Testis (tissue), 3 donors: ENCODE data around the gene MBP. TPM values are rescaled to one million over a fixed set of nuclear protein-coding genes. Genes with fewer than 3 reads are reported as not detected.

ENCODE experiments used
- DNase-seq: peaks from one replicate; pipeline ENCODE4 v3.0.0-alpha.2; 2019
- H3K27ac ChIP-seq, 2 donors: fragments of 200-600 bp; sonication (generic); one replicate each; pipeline ENCODE4 v1.5.1; 2019
- H3K27me3 ChIP-seq: fragments of 200-600 bp; sonication (generic); one replicate; pipeline ENCODE4 v1.5.1; 2019
- H3K36me3 ChIP-seq: fragments of 200-600 bp; sonication (generic); one replicate; pipeline ENCODE4 v1.5.1; 2017; ENCODE audit warnings: low read depth; ENCODE audit errors: missing control alignments
- H3K4me1 ChIP-seq: fragments of 200-600 bp; sonication (generic); one replicate; pipeline ENCODE4 v1.5.1; 2019
- H3K4me3 ChIP-seq, 2 donors: fragments of 200-600 bp; sonication (generic); one replicate each; pipeline ENCODE4 v1.5.1; 2017 to 2019
- H3K9me3 ChIP-seq: fragments of 200-600 bp; sonication (generic); one replicate; pipeline ENCODE4 v1.5.1; 2017
- POLR2A ChIP-seq: fragments of 450-650 bp; IDR thresholded peaks from one replicate; pipeline ENCODE4 v1.6.1; 2017; ENCODE audit warnings: antibody characterized with exemption, mild to moderate bottlenecking, moderate library complexity
- WGBS, 2 donors: methylation state at CpG; one replicate each; pipeline ENCODE4 v1.1.5; 2018; 5-methylcytosine and 5-hydroxymethylcytosine counted together
- intact Hi-C: fragments of 100-400 bp; cut with DNase I; formaldehyde crosslinking; loops from one replicate; pipeline ENCODE4 v1.15.1; 2023; ENCODE audit warnings: low total_unique reads
- polyA plus RNA-seq: library from polyadenylated mRNA; stranded (reverse); fragments of 350-450 nt; fragmentation: Illumina TruSeq; extraction: RNeasy Lipid Tissue Mini Kit (QIAGEN cat#74804); gene quantifications from one replicate; pipeline ENCODE4 v1.2.3, GENCODE V29; 2014; ENCODE audit warnings: low read depth, low replicate concordance; ENCODE audit not compliant: insufficient read depth
- total RNA-seq, 2 donors: library from RNA; depleted of rRNA; stranded (reverse); fragments of >200 nt; gene quantifications; one replicate each; pipeline ENCODE4 v1.2.3, GENCODE V29; 2016
- TF ChIP-seq, protein P1 (sequence below), 3 experiments: fragments of 450-650 bp in 2 of 3; fragments of 200-600 bp in 1 of 3; sonication (generic) in 1 of 3; IDR thresholded peaks; one replicate each; pipeline ENCODE4 v1.5.1; 2016 to 2019; ENCODE audit warnings: antibody characterized with exemption in 3 of 3, mild to moderate bottlenecking in 2 of 3, moderate library complexity in 1 of 3

MBP gene
- total and polyA plus RNA-seq, 3 donors from 2014 or later, result 15.4 to 20.3 (median 16.7) TPM

DNA sequence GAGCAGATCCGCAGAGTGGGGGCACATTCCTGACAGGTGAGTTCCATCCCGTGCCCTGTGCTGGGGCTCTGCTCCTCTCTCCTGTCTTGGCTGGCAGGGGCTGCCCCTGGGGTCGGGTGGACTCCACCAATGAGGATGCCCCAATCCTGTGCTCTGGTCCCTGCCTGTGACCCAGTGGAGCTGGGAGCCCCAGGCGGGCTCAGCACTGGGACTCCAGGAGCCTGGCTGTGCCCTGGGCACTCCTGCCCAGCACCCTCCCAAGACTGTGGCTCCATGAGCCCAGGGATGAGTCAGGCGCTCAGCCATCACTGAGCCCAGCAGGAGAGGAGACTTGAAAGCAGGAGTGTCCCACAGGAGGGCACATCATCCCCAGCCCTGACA lies 53.9 kb downstream of the MBP start:
- H3K9me3 ChIP-seq, result no peaks in the 10 kb centered on the region
- H3K36me3 ChIP-seq, result no peaks in the 10 kb centered on the region
- DNase-seq, result no peak
- no peak overlapping the region for H3K4me3 ChIP-seq
- no peaks in the 10 kb centered on the region for H3K27me3 ChIP-seq
- 88 to 92% methylated on average over 5 of the region's 5 CpGs for WGBS, 2 donors
- H3K27ac ChIP-seq, result no peak overlapping the region
- intact Hi-C loops, result no loop called here
- H3K4me1 ChIP-seq, result no peaks in the 10 kb centered on the region
- TF ChIP-seq, protein P1, sequence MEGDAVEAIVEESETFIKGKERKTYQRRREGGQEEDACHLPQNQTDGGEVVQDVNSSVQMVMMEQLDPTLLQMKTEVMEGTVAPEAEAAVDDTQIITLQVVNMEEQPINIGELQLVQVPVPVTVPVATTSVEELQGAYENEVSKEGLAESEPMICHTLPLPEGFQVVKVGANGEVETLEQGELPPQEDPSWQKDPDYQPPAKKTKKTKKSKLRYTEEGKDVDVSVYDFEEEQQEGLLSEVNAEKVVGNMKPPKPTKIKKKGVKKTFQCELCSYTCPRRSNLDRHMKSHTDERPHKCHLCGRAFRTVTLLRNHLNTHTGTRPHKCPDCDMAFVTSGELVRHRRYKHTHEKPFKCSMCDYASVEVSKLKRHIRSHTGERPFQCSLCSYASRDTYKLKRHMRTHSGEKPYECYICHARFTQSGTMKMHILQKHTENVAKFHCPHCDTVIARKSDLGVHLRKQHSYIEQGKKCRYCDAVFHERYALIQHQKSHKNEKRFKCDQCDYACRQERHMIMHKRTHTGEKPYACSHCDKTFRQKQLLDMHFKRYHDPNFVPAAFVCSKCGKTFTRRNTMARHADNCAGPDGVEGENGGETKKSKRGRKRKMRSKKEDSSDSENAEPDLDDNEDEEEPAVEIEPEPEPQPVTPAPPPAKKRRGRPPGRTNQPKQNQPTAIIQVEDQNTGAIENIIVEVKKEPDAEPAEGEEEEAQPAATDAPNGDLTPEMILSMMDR (IDR thresholded peaks at IDR 0.05), result no peak
- TF ChIP-seq POLR2A, result no peak

DNA sequence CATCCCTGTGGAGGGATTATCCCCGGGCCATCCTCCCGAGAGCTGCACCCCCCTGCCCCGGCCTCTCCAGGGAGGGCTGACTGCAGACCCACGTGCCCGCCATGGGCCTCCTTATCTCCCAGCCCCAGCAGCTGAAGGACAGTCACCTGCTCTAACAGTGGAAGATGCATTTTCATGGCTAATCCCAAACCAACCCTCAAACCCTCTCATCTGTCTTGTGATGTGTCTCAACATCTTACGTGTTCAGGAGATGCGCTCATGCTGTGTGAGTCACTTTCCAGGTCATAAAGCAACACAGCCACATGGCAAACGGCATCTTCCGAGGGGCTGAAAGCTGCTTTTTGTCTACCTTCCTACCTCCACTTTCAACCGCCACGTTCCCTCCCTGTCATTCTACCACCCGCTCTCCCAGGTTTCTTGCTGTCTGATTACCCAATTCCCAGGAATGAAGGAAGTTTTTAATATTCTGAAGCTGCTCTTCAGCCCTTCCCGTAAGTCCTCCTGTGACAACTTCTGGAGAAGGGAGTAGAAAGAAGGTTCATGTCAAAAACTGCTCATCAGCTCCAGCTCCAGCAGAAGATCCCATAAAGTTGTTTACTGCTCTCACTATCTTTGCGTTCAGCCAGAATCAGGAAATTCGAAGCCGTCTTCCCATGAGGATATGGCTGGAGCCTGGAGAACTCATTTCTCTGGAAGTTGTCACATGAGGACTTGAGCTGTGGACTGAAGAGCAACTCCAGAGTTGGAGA lies 54.5 kb downstream of the MBP start:
- H3K4me3 ChIP-seq, result no peak overlapping the region
- WGBS, 2 donors, result 76 to 81% methylated on average over 16 of the region's 16 CpGs
- DNase-seq, result no peak
- intact Hi-C loops, result no loop called here
- no peak for TF ChIP-seq POLR2A
- TF ChIP-seq, protein P1 (IDR thresholded peaks at IDR 0.05), result no peak
- H3K27me3 ChIP-seq, result no peaks in the 10 kb centered on the region
- no peak overlapping the region for H3K27ac ChIP-seq
- no peaks in the 10 kb centered on the region for H3K4me1 ChIP-seq
- no peaks in the 10 kb centered on the region for H3K36me3 ChIP-seq
- H3K9me3 ChIP-seq, result no peaks in the 10 kb centered on the region

DNA sequence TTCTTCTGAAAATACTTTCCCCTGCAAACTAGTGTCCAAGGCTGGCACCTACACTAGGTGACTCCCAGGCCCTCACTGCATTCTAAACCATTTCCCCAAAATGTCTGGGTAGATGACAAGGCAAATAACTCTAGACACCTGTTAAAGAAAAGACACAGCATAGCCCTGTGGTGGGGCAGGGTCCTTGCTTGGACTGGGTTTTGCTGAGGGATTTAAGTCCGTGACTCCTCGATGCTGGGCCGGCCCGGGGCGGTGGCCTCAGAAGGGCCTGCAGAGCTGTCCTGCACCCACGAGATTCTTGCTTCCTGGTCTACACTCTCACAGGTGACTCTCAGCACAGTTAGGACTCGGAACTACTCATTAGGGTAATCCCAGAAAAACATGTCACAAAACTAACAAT lies 55.2 kb downstream of the MBP start:
- Histone ChIP-seq H3K27me3 (no peaks in the 10 kb centered on the region), H3K27ac (no peak overlapping the region)

DNA sequence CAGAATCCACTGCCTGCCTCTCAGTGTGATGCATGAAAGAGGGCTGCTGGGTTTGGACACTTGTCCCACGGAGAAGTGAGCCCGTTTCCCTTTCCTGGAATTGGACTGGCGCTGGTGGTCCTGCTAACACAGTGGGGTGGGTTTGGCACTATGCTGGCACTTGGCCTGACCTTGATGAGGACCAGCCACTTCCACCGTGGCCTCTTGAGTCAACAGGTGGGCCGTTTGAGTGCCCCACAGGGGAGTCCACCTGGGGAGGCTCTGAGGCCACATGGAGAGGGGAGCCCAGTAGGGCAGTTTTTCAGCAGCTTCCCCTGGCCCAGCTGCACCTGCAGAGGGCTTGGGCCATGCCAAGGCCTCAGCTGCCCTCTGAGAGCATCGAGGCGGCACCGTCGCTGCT lies 56.5 kb downstream of the MBP start:
- TF ChIP-seq, protein P1 (IDR thresholded peaks at IDR 0.05), result no peak
- no peak for TF ChIP-seq POLR2A
- Histone ChIP-seq H3K4me1 (no peaks in the 10 kb centered on the region), H3K9me3 (no peaks in the 10 kb centered on the region), H3K27ac (no peak overlapping the region), H3K4me3 (no peak overlapping the region), H3K36me3 (no peaks in the 10 kb centered on the region), H3K27me3 (no peaks in the 10 kb centered on the region)
- WGBS, 2 donors, result 73 to 88% methylated on average over 7 to 9 of the region's 9 CpGs
- intact Hi-C loops, result no loop called here
- DNase-seq, result no peak

More for the DNA sequence above, 55.2 kb downstream of the MBP start:
- no peaks in the 10 kb centered on the region for H3K36me3 ChIP-seq
- TF ChIP-seq, protein P1 (IDR thresholded peaks at IDR 0.05), result no peak
- H3K4me1 ChIP-seq, result no peaks in the 10 kb centered on the region
- no peak overlapping the region for H3K4me3 ChIP-seq
- no peak for DNase-seq
- 90 to 95% methylated on average over 7 of the region's 7 CpGs for WGBS, 2 donors
- intact Hi-C loops, result no loop called here
- no peaks in the 10 kb centered on the region for H3K9me3 ChIP-seq

DNA sequence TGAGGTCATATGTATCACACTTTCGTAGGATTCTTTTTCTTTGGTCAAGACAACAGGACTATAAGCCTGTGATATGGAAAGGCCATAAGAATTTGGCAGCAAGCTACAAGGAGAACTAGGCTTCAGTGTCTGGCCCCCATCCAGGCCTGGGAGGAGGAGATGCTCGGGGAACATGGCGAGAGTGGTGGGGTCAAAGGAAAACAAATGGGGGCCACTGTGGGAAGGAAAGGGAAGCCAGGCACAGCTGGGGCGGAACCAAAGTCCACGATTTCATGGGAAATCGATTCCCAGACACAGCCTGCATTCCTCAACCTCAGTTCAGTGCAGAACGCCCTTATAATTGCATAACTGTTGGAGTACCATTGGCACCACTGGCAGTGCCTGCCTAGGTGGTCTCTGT lies 58.2 kb downstream of the MBP start:
- WGBS, 2 donors, result 67 to 68% methylated on average over 7 of the region's 7 CpGs
- TF ChIP-seq POLR2A, result no peak
- TF ChIP-seq, protein P1 (IDR thresholded peaks at IDR 0.05), result no peak
- Histone ChIP-seq H3K36me3 (no peaks in the 10 kb centered on the region), H3K4me3 (no peak overlapping the region), H3K4me1 (peaks cover under 1% of the 10 kb centered on the region), H3K27ac (no peak overlapping the region), H3K27me3 (no peaks in the 10 kb centered on the region), H3K9me3 (no peaks in the 10 kb centered on the region)
- DNase-seq, result no peak
- intact Hi-C loops, result no loop called here
